Fibroblast of pulmonary artery (primary cell): ENCODE results near the gene EPB41L4A.

ENCODE experiments used
- DNase-seq: peaks from one replicate; pipeline ENCODE4 v3.0.0-alpha.2; 2010; ENCODE audit warnings: low read depth
- H3K4me3 ChIP-seq: replicated peaks from 2 replicates; pipeline ENCODE4 v1.5.1; 2011; ENCODE audit warnings: low read depth, mild to moderate bottlenecking, control low read depth, low read length, moderate library complexity
- CTCF ChIP-seq: IDR thresholded peaks from 2 replicates; pipeline ENCODE4 v1.5.1; 2011; ENCODE audit warnings: mild to moderate bottlenecking, control low read depth, low read length, inconsistent platforms; ENCODE audit errors: missing control alignments

Gene EPB41L4A

GRCh38 chr5:112202694-112203093 lies 216.4 kb downstream of the EPB41L4A start:
- H3K4me3 ChIP-seq: no peak overlapping the region
- DNase-seq: no peak
- TF ChIP-seq CTCF: no peak

DNA sequence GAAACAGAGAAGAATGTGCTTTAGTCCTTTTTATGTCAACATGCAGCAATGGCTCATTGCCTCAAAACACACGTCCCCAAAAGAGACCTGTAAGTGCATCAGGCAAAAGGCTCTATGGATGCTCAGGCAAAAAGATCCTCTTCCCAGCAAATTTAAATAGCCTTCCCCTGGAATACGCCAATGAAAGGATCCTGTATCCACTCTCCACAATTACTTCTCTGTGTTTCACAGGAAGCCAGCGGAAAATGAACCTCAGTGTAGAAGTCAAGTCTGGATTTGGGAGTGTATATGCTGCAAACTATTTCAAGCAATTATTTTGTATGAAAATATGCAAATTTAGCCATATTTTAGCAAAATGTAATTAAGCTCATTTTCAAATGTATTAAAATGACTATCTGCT lies 217.9 kb downstream of the EPB41L4A start:
- H3K4me3 ChIP-seq: no peak overlapping the region
- DNase-seq: no peak
- no peak for TF ChIP-seq CTCF

- no peak for DNase-seq
- no peak for TF ChIP-seq CTCF
- H3K4me3 ChIP-seq: no peak overlapping the region
Measured at GRCh38 chr5:112200131-112200530, 218.9 kb downstream of the EPB41L4A start.

DNA sequence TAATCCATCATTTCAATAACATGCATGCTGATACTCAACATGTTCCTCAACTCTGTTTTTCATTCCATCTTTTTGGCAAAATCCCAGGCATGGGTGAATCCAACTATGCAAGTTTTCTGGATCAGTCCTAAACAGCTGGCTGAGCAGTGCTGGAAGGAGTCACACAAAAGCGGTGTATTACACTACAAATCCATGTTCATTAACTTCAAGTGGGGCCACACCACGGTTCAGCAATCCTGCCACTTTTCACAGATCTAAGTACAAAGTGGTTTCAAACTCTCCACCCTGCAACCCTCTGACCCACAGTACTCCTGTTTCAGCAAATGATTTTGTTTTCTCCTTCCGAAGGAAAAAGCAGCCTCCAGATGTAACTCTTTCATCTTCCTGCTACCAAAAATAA lies 222.5 kb downstream of the EPB41L4A start:
- no peak for DNase-seq
- no peak for TF ChIP-seq CTCF
- no peak overlapping the region for H3K4me3 ChIP-seq

DNA sequence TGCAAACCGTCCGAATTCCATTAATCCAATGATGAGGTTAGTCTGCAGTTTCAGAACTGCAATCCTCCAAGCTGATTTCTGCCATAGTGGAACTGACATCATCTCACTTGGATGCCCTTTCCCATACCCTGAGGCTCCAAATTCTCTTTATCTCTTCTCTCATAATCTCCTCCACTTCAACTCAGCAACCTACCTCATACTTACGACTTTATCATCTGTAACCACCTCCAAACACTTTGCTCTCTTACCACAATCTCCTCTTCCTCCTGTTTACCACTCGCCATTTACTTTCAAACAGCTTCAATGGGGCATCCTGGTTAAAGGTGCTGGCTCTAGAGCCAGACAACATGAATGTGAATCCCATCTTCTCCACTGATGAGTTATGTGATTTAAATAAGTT lies 223.2 kb downstream of the EPB41L4A start:
- no peak overlapping the region for H3K4me3 ChIP-seq
- no peak for DNase-seq
- no peak for TF ChIP-seq CTCF

GRCh38 chr5:112192866-112193265 lies 226.2 kb downstream of the EPB41L4A start:
- DNase-seq: peak; percentile 67
- H3K4me3 ChIP-seq: no peak overlapping the region
- TF ChIP-seq CTCF: no peak

GRCh38 chr5:112192072-112192471 lies 227.0 kb downstream of the EPB41L4A start:
- no peak for DNase-seq
- no peak overlapping the region for H3K4me3 ChIP-seq
- TF ChIP-seq CTCF: no peak
